Breast epithelium (tissue), 3 donors: ENCODE results near the gene ADPRHL1.

Experiments
- CTCF ChIP-seq, 3 donors: fragments of 450-650 bp; IDR thresholded peaks; one replicate each; pipeline ENCODE4 v1.5.1; 2016 to 2017; ENCODE audit warnings: antibody characterized with exemption in 3 of 3, mild to moderate bottlenecking in 3 of 3, moderate library complexity in 3 of 3
- POLR2A ChIP-seq: fragments of 450-650 bp; IDR thresholded peaks from one replicate; pipeline ENCODE4 v1.6.1; 2016; ENCODE audit warnings: antibody characterized with exemption, mild to moderate bottlenecking, moderate library complexity
- POLR2AphosphoS5 ChIP-seq, 3 donors: sonication (generic); formaldehyde crosslinking; IDR thresholded peaks; one replicate each; pipeline ENCODE4 v1.6.1; 2017; ENCODE audit warnings: antibody characterized with exemption in 3 of 3

- TF ChIP-seq POLR2A: no peak
- TF ChIP-seq CTCF (IDR thresholded peaks at IDR 0.05): no peak
- TF ChIP-seq POLR2AphosphoS5 (IDR thresholded peaks at IDR 0.05): no peak
Measured at GRCh38 chr13:113410472-113411201, 42.7 kb downstream of the ADPRHL1 start.
